HG03108 (cell line): ENCODE data around the gene LMNB1.

Experiments
- ATAC-seq: cut with Tn5 transposase; IDR thresholded peaks from one replicate; pipeline ENCODE4 v1.9.1; 2021; ENCODE audit warnings: moderate library complexity; ENCODE audit not compliant: unreplicated experiment

The LMNB1 gene

GRCh38 chr5:126883564-126884245 lies 106.8 kb downstream of the LMNB1 start:
- ATAC-seq, result no peak

- ATAC-seq, result no peak
Measured at GRCh38 chr5:126884269-126884819, 107.4 kb downstream of the LMNB1 start.
